Upper lobe of left lung (tissue), 4 donors: ENCODE data around the gene PRSS21.

ENCODE experiments used
- EP300 ChIP-seq, 4 donors: sonication (generic); formaldehyde crosslinking; IDR thresholded peaks; one replicate each; pipeline ENCODE4 v1.5.1; 2017; ENCODE audit warnings: antibody characterized with exemption in 4 of 4, control low read depth in 2 of 4
- POLR2A ChIP-seq, 4 donors: fragments of 450-650 bp; IDR thresholded peaks; one replicate each; pipeline ENCODE4 v1.5.1; 2016 to 2017; ENCODE audit warnings: antibody characterized with exemption in 4 of 4, mild to moderate bottlenecking in 2 of 4
- POLR2AphosphoS5 ChIP-seq, 2 donors: sonication (generic); formaldehyde crosslinking; IDR thresholded peaks; one replicate each; pipeline ENCODE4 v1.5.1; 2017; ENCODE audit warnings: antibody characterized with exemption in 2 of 2
- TF ChIP-seq, protein P1 (sequence below), 6 experiments: fragments of 450-650 bp in 4 of 6; fragments of 200-600 bp in 2 of 6; sonication (generic) in 2 of 6; IDR thresholded peaks; one replicate each; pipeline ENCODE4 v1.5.1; 2016 to 2019; ENCODE audit warnings: antibody characterized with exemption in 6 of 6

DNA sequence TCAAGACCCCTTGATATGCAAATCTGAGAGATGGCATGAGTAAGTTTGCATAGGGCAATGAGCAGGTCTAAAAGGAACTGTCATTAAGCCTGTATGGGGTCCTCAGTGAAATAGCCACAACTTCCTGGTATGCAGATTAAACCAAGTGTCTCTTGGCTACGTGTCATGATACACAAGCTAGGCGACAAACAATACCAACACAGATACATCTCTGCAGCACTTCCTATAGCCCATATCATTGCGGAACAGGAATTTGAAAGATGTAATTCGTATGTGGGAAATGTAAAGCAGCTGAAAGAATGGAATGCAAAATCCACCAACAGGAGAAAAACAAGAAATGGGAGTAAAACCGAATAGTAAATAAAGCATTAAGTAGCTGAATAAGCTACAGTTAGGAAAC is 28.1 kb downstream of the PRSS21 start:
- TF ChIP-seq EP300 (IDR thresholded peaks at IDR 0.05), result no peak
- TF ChIP-seq POLR2AphosphoS5 (IDR thresholded peaks at IDR 0.05), result no peak
- TF ChIP-seq, protein P1, sequence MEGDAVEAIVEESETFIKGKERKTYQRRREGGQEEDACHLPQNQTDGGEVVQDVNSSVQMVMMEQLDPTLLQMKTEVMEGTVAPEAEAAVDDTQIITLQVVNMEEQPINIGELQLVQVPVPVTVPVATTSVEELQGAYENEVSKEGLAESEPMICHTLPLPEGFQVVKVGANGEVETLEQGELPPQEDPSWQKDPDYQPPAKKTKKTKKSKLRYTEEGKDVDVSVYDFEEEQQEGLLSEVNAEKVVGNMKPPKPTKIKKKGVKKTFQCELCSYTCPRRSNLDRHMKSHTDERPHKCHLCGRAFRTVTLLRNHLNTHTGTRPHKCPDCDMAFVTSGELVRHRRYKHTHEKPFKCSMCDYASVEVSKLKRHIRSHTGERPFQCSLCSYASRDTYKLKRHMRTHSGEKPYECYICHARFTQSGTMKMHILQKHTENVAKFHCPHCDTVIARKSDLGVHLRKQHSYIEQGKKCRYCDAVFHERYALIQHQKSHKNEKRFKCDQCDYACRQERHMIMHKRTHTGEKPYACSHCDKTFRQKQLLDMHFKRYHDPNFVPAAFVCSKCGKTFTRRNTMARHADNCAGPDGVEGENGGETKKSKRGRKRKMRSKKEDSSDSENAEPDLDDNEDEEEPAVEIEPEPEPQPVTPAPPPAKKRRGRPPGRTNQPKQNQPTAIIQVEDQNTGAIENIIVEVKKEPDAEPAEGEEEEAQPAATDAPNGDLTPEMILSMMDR (IDR thresholded peaks at IDR 0.05), result no peak
- no peak for TF ChIP-seq POLR2A (IDR thresholded peaks at IDR 0.05)
